GM13976 (cell line): Measurements from ENCODE around the gene RNASE4.
"Not testable (repeated sequence)": the region's sequence is repeated elsewhere in the genome, so short reads cannot be mapped to it uniquely, and the experiment has no call there.

ENCODE experiments used
- DNase-seq: peaks from one replicate; pipeline ENCODE4 v3.0.0; 2012; ENCODE audit warnings: low spot score
- CTCF ChIP-seq: IDR thresholded peaks from 2 replicates; pipeline ENCODE4 v1.5.1; 2012; ENCODE audit warnings: borderline replicate concordance, mild to moderate bottlenecking; ENCODE audit not compliant: insufficient read depth; ENCODE audit errors: extremely low read depth, missing control alignments, control extremely low read depth
- in situ Hi-C: fragments of 300-500 bp; cut with MboI; formaldehyde crosslinking; loops from one replicate; pipeline ENCODE4 v1.12.0; 2022; ENCODE audit warnings: low sequenced_read_pairs, mixed read lengths, inconsistent platforms; ENCODE audit not compliant: unreplicated experiment

Gene RNASE4

GRCh38 chr14:20726531-20726930 is 42.2 kb downstream of the RNASE4 start:
- TF ChIP-seq CTCF = no peak
- DNase-seq = no peak
- in situ Hi-C loops = no loop called here

GRCh38 chr14:20730891-20731290 is 46.5 kb downstream of the RNASE4 start:
- in situ Hi-C loops = no loop called here
- TF ChIP-seq CTCF = no peak
- no peak for DNase-seq

GRCh38 chr14:20732477-20732876 is 48.1 kb downstream of the RNASE4 start:
- in situ Hi-C loops = no loop called here
- no peak for DNase-seq
- no peak for TF ChIP-seq CTCF

GRCh38 chr14:20732979-20733635 is 48.7 kb downstream of the RNASE4 start:
- no peak for TF ChIP-seq CTCF
- in situ Hi-C loops = no loop called here
- no peak for DNase-seq

GRCh38 chr14:20733684-20734429 is 49.5 kb downstream of the RNASE4 start:
- no peak for DNase-seq
- TF ChIP-seq CTCF = no peak
- in situ Hi-C loops = no loop called here

GRCh38 chr14:20734430-20734806 is 50.1 kb downstream of the RNASE4 start:
- TF ChIP-seq CTCF = no peak
- in situ Hi-C loops = no loop called here
- DNase-seq = no peak

- DNase-seq, in situ Hi-C loops: not testable (repeated sequence)
Observed at GRCh38 chr14:20738292-20738691, 53.9 kb downstream of the RNASE4 start.
